Nephron progenitor cell (in vitro differentiated cells): Measurements from ENCODE around the gene RSF1.

Source experiments
- DNase-seq: peaks from one replicate; pipeline ENCODE4 v3.0.0; 2021
- H3K27ac Mint-ChIP-seq: 2 replicates; pipeline ENCODE4 v1.8.0; 2021; ENCODE audit warnings: mild to moderate bottlenecking, moderate library complexity, mixed read lengths
- H3K27me3 Mint-ChIP-seq: 2 replicates; pipeline ENCODE4 v1.8.0; 2021; ENCODE audit warnings: mild to moderate bottlenecking, low read depth, mixed read lengths; ENCODE audit not compliant: poor library complexity
- H3K36me3 Mint-ChIP-seq: 2 replicates; pipeline ENCODE4 v1.8.0; 2021; ENCODE audit warnings: low read depth, mixed read lengths
- H3K4me1 Mint-ChIP-seq: 2 replicates; pipeline ENCODE4 v1.8.0; 2021; ENCODE audit warnings: mixed read lengths
- H3K4me3 Mint-ChIP-seq: 2 replicates; pipeline ENCODE4 v1.8.0; 2021; ENCODE audit warnings: mild to moderate bottlenecking, moderate library complexity, mixed read lengths
- H3K9me3 Mint-ChIP-seq: 2 replicates; pipeline ENCODE4 v1.8.0; 2021; ENCODE audit warnings: mild to moderate bottlenecking, moderate library complexity, mixed read lengths
- TF ChIP-seq, protein P1 (sequence below): fragments of 200-600 bp; sonication (generic); IDR thresholded peaks from 2 replicates; pipeline ENCODE4 v1.5.0; 2021; ENCODE audit warnings: antibody characterized with exemption

RSF1 gene

DNA sequence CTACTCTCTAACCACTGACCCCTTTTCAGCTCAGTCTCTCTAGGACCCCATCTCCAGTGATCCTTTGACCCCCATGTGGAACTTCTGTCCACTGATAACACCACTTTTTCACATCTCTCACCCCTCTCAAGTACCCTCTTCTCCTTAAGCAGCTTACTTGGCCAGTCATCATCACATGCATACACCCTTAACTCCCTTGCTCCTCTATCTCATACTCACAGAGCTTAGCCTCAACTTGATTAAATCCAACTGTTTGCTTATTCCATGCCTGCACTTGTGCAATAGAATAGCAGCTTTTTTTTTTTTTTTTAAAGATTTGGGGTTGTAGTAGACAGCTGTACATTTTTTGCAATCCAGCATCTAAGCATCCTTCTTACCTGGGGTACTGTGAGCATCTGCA is 208.6 kb downstream of the RSF1 start:
- TF ChIP-seq, protein P1, sequence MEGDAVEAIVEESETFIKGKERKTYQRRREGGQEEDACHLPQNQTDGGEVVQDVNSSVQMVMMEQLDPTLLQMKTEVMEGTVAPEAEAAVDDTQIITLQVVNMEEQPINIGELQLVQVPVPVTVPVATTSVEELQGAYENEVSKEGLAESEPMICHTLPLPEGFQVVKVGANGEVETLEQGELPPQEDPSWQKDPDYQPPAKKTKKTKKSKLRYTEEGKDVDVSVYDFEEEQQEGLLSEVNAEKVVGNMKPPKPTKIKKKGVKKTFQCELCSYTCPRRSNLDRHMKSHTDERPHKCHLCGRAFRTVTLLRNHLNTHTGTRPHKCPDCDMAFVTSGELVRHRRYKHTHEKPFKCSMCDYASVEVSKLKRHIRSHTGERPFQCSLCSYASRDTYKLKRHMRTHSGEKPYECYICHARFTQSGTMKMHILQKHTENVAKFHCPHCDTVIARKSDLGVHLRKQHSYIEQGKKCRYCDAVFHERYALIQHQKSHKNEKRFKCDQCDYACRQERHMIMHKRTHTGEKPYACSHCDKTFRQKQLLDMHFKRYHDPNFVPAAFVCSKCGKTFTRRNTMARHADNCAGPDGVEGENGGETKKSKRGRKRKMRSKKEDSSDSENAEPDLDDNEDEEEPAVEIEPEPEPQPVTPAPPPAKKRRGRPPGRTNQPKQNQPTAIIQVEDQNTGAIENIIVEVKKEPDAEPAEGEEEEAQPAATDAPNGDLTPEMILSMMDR, result no peak
- Mint-ChIP-seq H3K4me3 (no peak overlapping the region), H3K27me3 (no peaks in the 10 kb centered on the region), H3K9me3 (no peaks in the 10 kb centered on the region), H3K27ac (peak overlapping the region; percentile 73), H3K36me3 (peaks cover 40% of the 10 kb centered on the region), H3K4me1 (no peaks in the 10 kb centered on the region)
- DNase-seq, result no peak
